ENCODE results near the gene XAB2.

The XAB2 gene

DNA sequence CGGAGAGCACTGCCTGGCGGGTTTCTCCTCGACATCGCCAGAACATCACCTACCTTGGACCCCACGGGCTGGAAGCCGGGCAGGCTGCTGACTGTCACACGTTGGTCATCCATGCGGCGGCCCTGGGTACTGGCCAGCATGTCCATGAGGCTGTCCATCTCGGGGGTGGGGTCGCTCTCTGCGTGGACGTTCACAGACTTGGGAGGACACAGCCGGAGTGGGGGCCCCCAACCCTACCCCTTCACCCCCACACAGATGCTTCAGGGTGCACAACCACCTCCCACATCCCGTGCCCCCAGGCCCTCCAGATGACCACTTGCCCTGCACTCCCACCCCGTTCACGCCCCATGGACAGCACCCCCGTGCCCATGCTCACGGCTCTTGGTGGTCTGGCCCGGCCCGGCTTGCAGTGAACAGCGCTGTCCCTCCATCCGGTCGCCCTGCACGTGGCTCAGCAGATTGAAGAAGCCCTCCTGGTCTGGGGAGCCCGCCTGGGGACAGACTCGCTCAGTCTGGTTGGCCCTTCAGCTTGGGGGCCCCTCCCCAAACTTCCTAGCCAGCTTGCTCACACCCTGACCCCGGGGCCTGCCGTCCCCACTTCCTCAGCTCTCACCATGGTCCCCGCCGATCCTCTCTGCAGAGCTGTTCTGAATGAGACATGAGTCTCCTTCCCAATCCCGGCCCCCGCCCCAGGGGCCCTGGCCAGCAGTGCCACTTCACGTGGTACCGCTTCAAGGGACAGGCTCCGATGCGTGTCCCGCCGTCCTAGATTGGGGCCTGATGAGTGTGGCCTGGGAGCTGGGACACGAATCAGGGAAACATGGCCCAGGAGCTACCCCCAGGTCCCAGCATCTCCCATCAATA lies 3.2 kb upstream of the XAB2 start:
- no peak for DNase-seq (ENCODE audit: low spot score)

DNA sequence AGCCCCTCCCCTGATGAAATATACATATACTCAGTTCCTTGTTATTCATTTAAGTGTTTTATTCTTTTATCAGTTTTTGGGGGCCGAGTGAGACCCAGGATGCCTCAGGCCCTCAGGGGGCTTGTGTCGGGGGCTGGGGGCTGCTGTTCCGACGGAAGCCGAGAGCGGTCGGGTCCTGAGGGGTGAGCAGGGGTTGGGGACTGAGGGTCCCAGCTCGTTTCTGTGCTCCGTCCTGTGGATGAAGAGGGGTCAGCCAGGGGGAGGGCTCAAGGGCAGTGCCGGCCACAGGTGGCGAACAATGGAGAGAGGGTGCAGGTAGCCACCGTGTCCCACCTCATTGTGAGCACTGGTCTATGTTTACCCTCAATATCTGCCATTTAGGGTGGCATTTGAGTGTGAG lies 2.2 kb upstream of the XAB2 start:
- DNase-seq (ENCODE audit: low spot score) = no peak

DNA sequence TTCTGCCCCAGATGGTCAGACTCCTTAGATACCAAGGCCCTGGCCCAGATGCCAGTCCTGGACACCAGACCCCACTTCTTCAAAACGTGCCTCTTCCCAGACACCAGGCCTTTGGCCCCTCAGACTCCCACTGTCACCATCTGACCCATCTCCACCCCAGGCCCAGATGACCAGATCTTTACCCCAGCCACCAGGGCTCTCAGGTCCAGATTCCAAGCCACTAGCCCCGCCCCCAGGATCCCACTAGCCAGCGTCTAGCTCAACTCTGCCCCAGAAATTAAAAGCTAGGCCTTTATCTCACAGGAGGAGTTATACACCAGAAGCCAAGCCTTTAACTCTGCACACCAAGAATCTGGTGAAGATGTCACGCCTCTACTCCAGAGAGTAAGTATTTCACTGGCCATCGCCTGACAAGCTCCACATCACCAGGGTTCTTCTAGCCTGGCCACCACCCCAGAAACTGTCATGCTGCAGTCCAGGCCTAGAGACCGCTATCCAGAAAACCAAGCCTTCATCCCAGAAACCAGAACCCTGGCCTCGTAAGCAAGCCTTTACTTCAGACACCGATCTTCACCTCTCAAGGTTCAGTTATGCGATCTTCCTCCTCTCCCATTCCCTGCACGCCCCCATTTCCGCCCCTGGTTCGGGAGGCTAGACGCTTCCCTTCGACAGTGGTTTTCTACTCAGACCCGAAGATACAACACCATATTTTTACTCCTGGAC lies 595 bp downstream of the XAB2 start:
- no peak for DNase-seq (ENCODE audit: low spot score)

DNA sequence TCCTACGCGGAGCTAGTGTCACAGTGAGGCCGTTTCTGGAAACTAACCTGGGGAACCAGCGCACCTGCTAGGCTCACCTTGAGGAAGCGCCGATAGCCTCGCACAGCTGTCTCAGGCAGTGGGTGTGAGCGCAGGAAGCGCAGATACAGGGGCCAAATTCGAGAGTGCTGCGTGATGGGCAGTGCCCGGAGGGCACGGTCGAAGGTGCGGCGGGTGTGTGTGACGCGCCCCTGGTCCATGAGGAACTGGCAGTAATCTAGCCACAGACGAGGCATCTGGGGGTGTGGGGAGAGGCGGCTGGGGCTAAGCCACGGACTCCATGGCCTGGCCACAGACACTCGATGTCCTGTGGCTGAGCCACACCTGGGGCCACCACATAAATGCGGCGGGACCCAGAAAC lies 2.2 kb downstream of the XAB2 start:
- no peak for DNase-seq (ENCODE audit: low spot score)

DNA sequence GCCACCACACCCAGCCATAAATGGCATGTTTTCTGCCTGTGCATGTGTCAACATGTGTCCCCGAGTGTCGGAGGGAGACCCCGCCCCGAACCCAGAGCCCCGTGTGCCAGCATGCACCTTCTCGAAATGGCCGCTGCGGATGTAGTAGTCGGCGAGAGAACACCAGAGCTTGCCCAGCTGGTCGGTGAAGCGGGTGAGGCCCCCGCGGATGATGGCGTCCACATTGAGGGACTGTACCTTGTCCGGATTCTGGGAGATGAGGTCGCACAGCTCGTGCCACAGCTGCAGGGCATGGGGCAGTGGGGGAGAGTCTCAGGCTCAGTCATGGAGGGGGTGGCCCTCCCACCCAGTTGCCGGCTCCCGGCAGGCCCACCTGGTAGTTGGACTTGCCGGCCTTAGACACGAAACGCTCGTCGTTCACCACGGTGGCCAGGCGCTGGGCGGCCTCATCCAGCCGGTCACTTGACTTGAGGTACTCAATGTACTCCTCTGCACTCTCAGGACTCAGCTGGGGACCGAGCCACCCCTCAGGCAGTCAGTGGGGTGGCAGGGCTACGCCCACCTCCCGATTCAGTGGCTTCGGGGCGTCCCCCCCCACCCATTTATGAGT lies 3.5 kb downstream of the XAB2 start:
- no peak for DNase-seq (ENCODE audit: low spot score)

DNA sequence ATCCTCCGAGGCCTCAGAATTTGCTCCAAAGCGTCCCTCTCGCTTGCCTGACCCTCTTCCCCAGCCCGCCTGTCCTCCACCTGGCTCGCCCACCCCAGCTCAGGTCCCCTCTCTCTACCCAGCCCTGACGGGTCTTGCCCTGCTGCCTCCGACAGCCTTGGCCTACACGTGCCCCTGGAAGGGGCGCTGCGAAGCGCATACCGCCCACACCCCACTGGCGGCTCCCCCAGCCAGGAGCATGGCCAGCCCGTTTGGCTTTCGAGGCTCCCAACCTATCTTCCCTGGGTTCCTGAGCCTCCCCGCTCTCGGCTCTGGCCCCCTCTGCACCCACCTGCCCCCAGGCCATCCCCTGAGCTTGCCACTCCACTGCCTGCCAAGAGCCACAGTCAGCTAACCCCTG lies 4.5 kb downstream of the XAB2 start:
- no peak for DNase-seq (ENCODE audit: low spot score)

DNA sequence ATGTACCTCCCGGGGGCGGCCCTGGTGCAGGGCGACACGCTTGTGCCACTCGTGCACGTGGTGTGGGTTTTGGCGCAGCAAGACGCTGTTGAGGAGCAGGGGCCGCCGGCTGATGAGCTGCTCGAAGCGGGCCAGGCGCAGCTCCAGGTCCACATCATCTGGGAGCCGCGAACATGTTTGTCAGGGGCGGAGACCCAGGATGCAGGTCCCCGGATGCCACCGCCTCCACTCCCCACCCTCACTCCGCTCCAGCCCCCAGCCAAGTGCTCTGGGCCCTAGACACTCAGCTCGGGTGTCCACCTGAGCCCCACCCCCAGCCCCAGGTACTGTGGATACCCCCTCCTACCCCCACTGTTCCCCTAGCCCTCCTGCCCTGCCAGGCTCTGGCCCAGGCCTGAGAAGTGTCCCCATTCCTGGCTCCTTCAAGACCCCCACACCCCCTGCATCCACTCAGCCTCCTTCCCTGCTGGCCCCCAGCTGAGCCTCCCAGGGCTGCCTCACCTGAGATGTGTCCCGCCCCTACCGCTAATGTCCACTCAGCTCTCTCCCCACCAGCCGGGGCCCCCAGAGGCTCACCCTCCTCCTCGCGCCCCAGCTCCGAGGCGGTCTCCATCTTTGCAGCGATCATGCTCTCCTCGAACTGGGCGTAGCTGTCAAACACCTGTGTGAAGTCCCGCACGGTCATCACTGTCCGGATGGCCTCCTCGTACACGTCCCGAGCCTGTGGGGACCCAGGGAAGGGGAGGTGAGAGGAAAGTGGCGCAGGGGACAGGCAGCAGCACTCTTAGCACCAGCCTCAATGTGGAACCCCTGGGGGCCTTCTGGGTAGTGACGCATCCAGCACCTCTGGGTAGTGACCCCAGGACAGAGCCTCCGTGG lies 5.4 kb downstream of the XAB2 start:
- no peak for DNase-seq (ENCODE audit: low spot score)

DNA sequence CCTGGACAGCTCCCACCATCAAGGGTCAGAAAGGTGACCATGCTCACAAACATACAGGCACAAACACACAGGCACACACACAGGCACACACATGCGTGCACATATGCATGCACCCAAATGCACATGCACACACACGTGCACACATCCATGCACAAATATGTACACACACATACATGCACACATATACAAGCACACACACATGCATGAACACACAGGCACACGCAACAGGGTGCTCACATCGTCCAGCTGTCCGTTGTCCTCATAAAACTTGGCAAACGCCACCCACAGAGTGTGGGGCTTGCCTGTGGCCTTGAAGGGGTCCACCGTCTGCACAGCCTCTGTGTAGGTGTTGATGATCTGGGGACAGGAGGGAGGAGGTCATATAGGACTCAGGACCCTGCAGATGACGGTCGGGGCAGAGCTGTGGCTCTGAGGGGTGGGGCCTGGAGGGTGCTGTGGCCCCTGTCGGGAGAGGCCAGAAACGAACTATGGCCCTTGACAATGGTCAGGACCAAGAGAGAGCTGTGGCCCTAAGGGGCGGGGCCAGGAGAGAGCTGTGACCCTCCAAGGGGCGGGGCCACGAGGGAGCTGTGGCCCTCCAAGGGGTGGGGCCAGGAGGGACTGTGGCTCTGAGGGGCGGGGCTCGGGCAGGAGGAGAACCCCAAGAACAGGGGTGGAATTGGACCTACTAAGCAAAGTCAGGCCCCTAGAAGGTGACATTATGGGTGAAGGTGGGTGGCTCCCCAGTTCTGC lies 6.2 kb downstream of the XAB2 start:
- DNase-seq (ENCODE audit: low spot score) = no peak

DNA sequence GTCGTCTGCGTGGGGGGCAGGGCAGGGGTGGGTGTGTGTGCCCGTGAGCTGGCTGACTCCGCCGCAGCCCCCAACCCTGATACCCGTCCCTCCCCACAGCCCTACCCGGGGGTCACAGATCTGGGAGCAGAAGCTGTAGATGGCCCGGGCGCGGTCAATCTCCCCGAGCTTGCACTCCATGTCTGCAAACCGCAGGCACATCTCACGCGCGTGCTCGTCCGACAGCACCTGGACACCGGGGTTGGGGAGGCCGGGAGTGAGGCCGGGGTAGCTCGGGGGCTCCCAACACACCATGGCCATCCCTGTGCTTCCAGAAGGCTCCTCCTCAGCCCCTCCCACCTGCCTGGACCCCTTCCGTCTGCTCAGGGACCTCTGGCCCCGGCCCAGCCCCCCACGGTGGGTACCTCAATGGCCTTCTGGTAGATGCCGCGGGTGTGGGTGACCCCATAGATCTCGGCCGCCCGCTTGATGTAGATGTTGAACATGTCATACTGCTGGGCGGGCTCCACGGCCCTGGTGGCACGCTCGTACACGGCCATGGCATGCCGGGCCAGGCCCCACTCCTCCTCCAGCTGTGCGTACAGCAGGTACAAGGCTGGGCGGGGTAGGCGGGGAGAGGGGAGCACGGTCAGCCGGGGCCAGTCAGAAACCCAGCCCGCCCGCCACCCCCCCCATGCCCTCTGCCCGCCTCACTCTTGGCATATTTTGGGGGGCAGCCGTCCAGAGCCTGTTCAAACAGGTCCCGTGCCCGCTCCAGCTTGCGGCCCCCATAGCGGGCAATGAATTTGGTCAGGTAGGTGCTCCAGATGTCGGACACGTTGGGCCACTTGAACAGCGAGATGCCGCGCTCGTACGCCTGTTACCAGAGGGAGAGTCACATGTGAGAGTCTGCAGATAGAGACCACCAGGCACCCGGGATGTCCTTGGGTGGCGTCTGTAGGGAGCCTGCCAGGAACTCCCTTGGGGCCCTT lies 8.6 kb downstream of the XAB2 start:
- DNase-seq (ENCODE audit: low spot score) = no peak

DNA sequence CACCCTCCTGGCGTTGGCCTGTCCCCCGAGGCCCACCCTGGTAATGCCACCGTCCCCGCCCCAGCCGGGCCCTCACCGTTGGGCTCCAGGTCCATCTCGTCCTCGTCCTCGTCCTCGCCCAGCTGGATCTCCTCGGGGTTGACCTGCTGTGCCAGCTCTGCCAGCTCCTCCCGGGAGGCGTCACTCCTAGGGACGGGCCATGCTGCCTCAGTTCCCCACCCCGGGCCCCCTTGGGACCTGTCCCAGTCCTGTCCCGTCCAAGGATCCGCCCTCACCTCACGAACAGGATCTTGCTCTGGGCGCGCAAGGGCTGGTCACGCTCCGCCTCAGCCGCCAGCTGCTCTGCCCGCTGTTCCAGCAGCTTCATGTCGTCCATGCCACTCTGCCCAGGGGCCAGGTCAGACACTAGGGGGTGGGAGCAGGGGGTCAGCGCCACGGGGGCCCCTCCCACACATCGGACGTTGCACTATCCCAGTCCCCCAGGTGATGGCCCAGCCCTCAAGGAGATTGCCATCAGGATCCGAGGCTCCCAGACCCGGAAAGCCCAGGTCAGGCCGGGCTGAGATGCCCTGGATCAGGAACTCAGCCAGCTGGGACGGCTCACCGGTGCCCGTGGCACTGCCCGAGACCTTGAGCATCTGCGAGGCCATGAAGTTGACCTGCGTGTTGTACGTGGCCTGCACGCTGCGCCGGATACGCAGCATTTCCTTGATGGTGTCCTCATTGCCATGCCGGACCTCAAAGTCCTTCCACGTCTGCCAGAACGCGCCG lies 9.5 kb downstream of the XAB2 start:
- no peak for DNase-seq (ENCODE audit: low spot score)

DNA sequence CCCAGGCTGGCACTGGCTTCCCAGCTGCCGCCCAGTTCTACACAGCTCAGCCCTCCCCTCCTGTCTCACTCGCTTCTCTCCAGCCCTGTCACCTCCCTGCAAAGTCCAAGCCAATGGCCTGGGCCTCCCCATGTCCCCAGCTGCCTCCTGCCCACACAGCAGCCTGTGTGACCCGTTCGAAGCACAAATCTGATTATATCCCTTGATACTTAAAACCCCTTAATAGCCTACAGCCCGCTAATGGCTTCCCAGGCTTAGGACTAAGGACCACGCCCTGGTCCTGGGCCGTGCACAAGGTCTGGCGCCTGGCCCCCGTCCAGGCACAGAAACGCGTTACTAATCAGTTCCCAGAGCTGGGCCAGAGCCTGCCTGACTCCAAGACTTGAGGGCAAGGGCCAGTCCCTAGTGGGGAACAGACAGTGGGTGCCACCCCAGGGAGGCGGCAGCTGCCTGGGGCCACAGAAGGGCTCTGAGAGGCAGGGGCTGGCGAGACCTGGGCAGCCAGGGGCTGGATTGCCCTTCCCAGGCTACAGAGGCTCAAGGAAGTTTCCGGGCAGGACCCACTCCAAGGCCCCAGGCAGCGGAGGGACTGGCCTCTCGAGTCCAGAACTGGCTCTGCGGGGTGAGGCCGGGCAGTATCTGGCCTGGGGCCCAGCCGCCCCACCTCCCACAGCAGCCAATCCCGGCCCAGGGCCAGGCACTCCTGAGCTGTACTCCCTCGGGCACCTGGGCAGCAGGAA lies 10.4 kb downstream of the XAB2 start:
- DNase-seq (ENCODE audit: low spot score) = no peak

DNA sequence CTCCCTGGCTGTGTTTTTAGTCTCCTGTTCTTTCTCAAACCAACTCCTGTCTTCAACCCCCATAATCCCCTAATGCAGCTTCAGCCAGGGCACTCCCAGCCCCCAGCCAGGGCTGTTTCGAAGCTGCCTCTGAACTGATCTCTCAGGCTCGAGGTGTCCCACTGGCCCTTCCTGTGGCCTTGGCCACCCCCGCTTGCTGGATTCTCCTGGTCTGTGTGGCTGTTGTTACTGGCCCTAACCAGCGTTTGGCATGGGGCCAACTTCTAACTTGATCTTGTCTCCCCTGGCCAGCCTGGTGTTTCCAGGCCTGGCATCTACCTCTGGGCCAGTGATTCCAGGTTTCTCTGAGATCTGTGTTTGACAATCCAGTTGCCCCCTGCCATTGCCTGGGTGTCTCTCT lies 11.0 kb downstream of the XAB2 start:
- DNase-seq (ENCODE audit: low spot score) = no peak

DNA sequence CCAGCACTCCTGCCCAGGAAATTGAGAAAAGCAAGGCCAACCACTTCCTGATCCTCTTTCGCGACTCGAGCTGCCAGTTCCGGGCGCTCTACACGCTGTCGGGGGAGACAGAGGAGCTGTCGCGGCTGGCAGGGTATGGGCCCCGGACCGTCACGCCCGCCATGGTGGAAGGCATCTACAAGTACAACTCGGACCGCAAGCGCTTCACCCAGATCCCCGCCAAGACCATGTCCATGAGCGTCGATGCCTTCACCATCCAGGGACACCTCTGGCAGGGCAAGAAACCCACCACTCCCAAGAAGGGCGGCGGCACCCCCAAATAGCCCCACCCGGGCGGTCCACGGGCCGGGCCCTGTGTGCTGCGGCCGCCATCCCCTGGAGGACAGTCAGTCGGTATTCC lies 11.6 kb downstream of the XAB2 start:
- DNase-seq (ENCODE audit: low spot score) = no peak

DNA sequence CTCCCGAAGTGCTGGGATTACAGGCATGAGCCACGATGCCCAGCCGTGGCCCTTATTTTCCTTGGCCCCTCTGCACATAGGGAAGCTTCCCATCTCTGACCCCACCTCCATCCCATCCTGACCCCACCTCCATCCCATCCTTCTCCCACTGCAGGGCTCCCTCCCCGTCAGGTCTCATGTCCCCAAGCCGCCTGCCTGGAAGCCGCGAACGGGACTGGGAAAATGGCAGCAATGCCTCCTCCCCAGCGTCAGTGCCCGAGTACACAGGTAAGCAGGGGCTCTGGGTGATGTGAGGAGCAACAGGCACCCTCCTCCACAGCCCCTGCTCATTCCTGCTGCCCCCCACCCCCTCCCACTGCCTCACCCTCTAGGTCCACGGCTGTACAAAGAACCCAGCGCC lies 12.2 kb downstream of the XAB2 start:
- DNase-seq (ENCODE audit: low spot score) = no peak

DNA sequence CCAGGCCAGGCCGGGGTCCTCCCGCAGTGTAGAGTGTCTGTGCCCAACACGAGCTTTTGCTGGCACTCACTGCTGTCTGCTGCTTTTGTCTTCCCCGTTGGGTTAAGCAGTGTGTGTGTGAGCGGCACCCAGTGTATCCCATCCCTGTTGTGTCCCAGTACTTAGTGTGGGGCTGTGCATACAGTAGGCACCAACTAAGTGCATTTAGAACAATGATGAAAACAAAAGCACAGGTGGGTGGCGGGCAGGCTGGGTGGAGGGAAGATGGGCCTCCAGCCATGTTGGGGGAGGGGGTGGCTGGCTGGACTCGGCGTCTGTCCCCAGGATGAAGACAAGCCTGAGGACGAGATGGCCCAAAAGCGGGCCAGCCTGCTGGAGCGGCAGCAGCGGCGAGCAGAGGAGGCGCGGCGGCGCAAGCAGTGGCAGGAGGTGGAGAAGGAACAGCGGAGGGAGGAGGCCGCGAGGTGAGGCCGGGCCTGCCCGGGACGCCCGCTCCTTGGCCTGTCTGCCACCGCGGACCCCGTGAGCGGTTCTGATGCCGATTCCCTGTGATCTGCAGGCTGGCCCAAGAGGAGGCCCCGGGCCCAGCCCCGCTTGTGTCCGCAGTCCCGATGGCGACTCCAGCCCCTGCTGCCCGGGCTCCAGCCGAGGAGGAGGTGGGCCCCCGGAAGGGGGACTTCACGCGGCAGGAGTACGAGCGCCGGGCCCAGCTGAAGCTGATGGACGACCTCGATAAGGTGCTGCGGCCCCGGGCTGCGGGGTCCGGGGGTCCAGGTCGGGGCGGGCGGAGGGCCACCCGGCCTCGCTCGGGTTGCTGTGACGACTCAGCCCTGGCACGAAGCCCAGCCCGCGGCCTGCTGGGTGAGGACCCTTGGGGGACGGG lies 14.2 kb downstream of the XAB2 start:
- DNase-seq (ENCODE audit: low spot score) = no peak

DNA sequence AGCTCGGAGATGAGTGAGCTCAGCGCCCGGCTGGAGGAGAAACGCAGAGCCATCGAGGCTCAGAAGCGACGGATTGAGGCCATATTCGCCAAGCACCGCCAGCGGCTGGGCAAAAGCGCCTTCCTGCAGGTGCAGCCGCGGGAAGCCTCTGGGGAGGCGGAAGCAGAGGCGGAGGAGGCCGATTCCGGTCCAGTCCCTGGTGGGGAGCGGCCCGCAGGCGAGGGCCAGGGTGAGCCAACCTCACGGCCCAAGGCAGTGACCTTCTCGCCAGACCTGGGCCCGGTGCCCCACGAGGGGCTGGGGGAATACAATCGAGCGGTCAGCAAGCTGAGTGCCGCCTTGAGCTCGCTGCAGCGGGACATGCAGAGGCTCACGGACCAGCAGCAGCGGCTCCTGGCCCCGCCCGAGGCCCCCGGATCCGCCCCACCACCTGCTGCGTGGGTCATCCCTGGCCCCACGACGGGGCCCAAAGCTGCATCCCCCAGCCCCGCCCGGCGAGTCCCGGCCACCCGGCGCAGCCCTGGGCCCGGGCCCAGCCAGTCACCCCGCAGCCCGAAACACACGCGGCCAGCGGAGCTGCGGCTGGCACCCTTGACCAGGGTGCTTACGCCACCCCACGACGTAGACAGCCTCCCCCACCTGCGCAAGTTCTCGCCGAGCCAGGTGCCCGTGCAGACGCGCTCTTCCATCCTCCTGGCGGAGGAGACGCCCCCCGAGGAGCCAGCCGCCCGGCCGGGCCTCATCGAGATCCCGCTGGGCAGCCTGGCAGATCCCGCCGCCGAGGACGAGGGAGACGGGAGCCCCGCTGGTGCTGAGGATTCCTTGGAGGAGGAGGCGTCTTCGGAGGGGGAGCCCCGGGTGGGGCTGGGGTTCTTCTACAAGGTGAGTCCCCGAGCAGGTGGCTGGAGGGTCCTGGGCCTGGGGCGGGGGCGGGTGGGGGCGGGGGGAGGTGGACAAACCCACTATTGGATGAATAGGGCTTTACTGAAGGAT lies 16.8 kb downstream of the XAB2 start:
- DNase-seq (ENCODE audit: low spot score) = no peak

All from AG08396 (cell line).